C4-2B (cell line): ENCODE results near the gene PDK1.

Experiments used
- CTCF ChIP-seq: fragments of 450-650 bp; conservative IDR thresholded peaks from 2 replicates; pipeline ENCODE4 v1.5.1; 2017; ENCODE audit warnings: mild to moderate bottlenecking
- ZFX ChIP-seq: fragments of 450-650 bp; IDR thresholded peaks from 2 replicates; pipeline ENCODE4 v1.6.1; 2017

- TF ChIP-seq CTCF (no peak), ZFX (no peak)
Observed at GRCh38 chr2:172628085-172628484, 72.2 kb downstream of the PDK1 start.
